GM12878 (cell line): ENCODE results near the gene KMO.

Experiments used
- CEBPB ChIP-seq, 2 experiments: fragments of 150-350 bp in 1 of 2; IDR thresholded peaks; 2 replicates each; pipeline ENCODE4 v1.6.1; 2012 to 2014; ENCODE audit warnings: low read depth in 2 of 2, low read length in 2 of 2, borderline replicate concordance in 1 of 2, inconsistent platforms in 1 of 2
- ESRRA ChIP-seq: IDR thresholded peaks from 2 replicates; pipeline ENCODE4 v1.6.1; 2012; ENCODE audit warnings: mild to moderate bottlenecking, low read length, improper control_type of control experiment
- JUNB ChIP-seq: IDR thresholded peaks from 2 replicates; pipeline ENCODE4 v1.6.1; 2016; ENCODE audit warnings: antibody characterized with exemption, mild to moderate bottlenecking
- POLR2A ChIP-seq: IDR thresholded peaks from 2 replicates; pipeline ENCODE4 v1.6.1; 2011; ENCODE audit warnings: low read depth, mild to moderate bottlenecking, low read length
- RCOR1 ChIP-seq: conservative IDR thresholded peaks from 2 replicates; pipeline ENCODE4 v1.6.1; 2012; ENCODE audit warnings: low read depth, low read length, improper control_type of control experiment
- SP1 ChIP-seq: IDR thresholded peaks from one replicate; pipeline ENCODE4 v1.6.1; 2011; ENCODE audit warnings: low read depth, low read length
- SREBF2 ChIP-seq: IDR thresholded peaks from 2 replicates; pipeline ENCODE4 v1.6.1; 2012; ENCODE audit warnings: mild to moderate bottlenecking, low read length
- TCF12 ChIP-seq: IDR thresholded peaks from 2 replicates; pipeline ENCODE4 v1.6.1; 2011; ENCODE audit warnings: low read depth, mild to moderate bottlenecking, low read length
- YY1 ChIP-seq: IDR thresholded peaks from 2 replicates; pipeline ENCODE4 v1.6.1; 2011; ENCODE audit warnings: low read depth, mild to moderate bottlenecking, low read length
- TF ChIP-seq, protein P1 (sequence below), 3 experiments: IDR thresholded peaks in 2 of 3; conservative IDR thresholded peaks in 1 of 3; 2 replicates each; pipeline ENCODE4 v1.5.1; 2011; ENCODE audit warnings: low read depth in 3 of 3, low read length in 3 of 3, mild to moderate bottlenecking in 3 of 3, control low read depth in 2 of 3, moderate library complexity in 2 of 3, inconsistent platforms in 1 of 3, mixed read lengths in 1 of 3; ENCODE audit not compliant: control insufficient read depth in 2 of 3, insufficient read depth in 1 of 3; ENCODE audit errors: extremely low read depth in 1 of 3
- TF ChIP-seq, protein P2 (sequence below): IDR thresholded peaks from 2 replicates; pipeline ENCODE4 v1.6.1; 2012; ENCODE audit warnings: low read depth, low read length, improper control_type of control experiment
- TF ChIP-seq, protein P3 (sequence below): fragments of 450-650 bp; conservative IDR thresholded peaks from 2 replicates; pipeline ENCODE4 v1.6.1; 2017; ENCODE audit warnings: mild to moderate bottlenecking, moderate library complexity

DNA sequence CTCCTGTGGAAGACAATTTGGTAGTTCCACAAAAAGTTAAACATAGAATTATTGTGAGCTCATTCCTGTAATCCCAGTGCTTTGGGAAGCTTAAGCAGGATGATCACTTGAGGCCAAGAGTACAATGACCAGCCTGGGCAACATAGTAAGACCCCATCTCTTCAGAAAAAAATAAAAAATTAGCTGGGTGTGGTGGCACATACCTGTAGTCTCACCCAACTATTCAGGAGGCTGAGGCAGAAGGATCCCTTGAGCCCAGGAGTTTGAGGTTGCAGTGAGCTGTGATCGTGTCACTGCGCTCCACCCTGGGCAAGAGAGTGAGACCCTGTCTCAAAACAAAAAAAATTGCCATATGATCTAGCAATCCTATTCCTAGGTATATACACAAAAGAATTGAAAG is 112.1 kb downstream of the KMO start:
- TF ChIP-seq, protein P1, sequence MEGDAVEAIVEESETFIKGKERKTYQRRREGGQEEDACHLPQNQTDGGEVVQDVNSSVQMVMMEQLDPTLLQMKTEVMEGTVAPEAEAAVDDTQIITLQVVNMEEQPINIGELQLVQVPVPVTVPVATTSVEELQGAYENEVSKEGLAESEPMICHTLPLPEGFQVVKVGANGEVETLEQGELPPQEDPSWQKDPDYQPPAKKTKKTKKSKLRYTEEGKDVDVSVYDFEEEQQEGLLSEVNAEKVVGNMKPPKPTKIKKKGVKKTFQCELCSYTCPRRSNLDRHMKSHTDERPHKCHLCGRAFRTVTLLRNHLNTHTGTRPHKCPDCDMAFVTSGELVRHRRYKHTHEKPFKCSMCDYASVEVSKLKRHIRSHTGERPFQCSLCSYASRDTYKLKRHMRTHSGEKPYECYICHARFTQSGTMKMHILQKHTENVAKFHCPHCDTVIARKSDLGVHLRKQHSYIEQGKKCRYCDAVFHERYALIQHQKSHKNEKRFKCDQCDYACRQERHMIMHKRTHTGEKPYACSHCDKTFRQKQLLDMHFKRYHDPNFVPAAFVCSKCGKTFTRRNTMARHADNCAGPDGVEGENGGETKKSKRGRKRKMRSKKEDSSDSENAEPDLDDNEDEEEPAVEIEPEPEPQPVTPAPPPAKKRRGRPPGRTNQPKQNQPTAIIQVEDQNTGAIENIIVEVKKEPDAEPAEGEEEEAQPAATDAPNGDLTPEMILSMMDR (IDR thresholded peaks at IDR 0.05 in 2 of 3, conservative IDR thresholded peaks at IDR 0.05 in 1 of 3; ENCODE audit: control insufficient read depth in 2 of 3, extremely low read depth in 1 of 3, insufficient read depth in 1 of 3, low read depth in 3 of 3, low read length in 3 of 3), result no peak
- TF ChIP-seq TCF12 (no peak), POLR2A (no peak), YY1 (no peak), CEBPB (IDR thresholded peaks at IDR 0.05; ENCODE audit: borderline replicate concordance in 1 of 2, low read depth in 2 of 2, low read length in 2 of 2) (no peak), JUNB (no peak), SP1 (no peak), ESRRA (no peak), SREBF2 (no peak), RCOR1 (no peak)
- TF ChIP-seq, protein P2, sequence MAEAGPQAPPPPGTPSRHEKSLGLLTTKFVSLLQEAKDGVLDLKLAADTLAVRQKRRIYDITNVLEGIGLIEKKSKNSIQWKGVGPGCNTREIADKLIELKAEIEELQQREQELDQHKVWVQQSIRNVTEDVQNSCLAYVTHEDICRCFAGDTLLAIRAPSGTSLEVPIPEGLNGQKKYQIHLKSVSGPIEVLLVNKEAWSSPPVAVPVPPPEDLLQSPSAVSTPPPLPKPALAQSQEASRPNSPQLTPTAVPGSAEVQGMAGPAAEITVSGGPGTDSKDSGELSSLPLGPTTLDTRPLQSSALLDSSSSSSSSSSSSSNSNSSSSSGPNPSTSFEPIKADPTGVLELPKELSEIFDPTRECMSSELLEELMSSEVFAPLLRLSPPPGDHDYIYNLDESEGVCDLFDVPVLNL, result no peak
- TF ChIP-seq, protein P3, sequence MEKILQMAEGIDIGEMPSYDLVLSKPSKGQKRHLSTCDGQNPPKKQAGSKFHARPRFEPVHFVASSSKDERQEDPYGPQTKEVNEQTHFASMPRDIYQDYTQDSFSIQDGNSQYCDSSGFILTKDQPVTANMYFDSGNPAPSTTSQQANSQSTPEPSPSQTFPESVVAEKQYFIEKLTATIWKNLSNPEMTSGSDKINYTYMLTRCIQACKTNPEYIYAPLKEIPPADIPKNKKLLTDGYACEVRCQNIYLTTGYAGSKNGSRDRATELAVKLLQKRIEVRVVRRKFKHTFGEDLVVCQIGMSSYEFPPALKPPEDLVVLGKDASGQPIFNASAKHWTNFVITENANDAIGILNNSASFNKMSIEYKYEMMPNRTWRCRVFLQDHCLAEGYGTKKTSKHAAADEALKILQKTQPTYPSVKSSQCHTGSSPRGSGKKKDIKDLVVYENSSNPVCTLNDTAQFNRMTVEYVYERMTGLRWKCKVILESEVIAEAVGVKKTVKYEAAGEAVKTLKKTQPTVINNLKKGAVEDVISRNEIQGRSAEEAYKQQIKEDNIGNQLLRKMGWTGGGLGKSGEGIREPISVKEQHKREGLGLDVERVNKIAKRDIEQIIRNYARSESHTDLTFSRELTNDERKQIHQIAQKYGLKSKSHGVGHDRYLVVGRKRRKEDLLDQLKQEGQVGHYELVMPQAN, result no peak
